Stomach (tissue), 9 donors: ENCODE data around the gene DAPK2. TPM values are rescaled to one million over a fixed set of nuclear protein-coding genes. Genes with fewer than 3 reads are reported as not detected.
"Not testable (repeated sequence)": the region's sequence is repeated elsewhere in the genome, so short reads cannot be mapped to it uniquely, and the experiment has no call there.

ENCODE experiments used
- DNase-seq, 2 donors: peaks; one replicate each; pipeline versions ENCODE4 v3.0.0 to v3.0.0-alpha.2; 2013 to 2019
- H3K27ac ChIP-seq, 5 donors: fragments of 200-600 bp in 4 of 5; sonication (generic) in 4 of 5; one replicate each; pipeline ENCODE4 v1.5.1; 2013 to 2019; ENCODE audit warnings: mild to moderate bottlenecking in 1 of 5, moderate library complexity in 1 of 5
- H3K27me3 ChIP-seq, 3 donors: fragments of 200-600 bp; sonication (generic); one replicate each; pipeline ENCODE4 v1.5.1; 2017 to 2019; ENCODE audit warnings: mixed run types in 1 of 3
- H3K36me3 ChIP-seq, 4 donors: fragments of 200-600 bp; sonication (generic); 1 replicate in 3 of 4; 2 replicates in 1 of 4; pipeline ENCODE4 v1.5.1; 2016 to 2019
- H3K4me1 ChIP-seq, 4 donors: fragments of 200-600 bp; sonication (generic); one replicate each; pipeline ENCODE4 v1.5.1; 2016 to 2019
- H3K4me3 ChIP-seq, 4 donors: fragments of 200-600 bp; sonication (generic) in 3 of 4; one replicate each; pipeline ENCODE4 v1.5.1; 2016 to 2019; ENCODE audit warnings: mild to moderate bottlenecking in 1 of 4
- H3K9me3 ChIP-seq, 4 donors: fragments of 200-600 bp; sonication (generic); one replicate each; pipeline ENCODE4 v1.5.1; 2016 to 2019
- EP300 ChIP-seq: sonication (generic); formaldehyde crosslinking; IDR thresholded peaks from one replicate; pipeline ENCODE4 v1.6.1; 2017; ENCODE audit warnings: antibody characterized with exemption
- POLR2A ChIP-seq, 4 donors: fragments of 450-650 bp; IDR thresholded peaks; one replicate each; pipeline ENCODE4 v1.6.1; 2016; ENCODE audit warnings: antibody characterized with exemption in 4 of 4, control low read depth in 2 of 4, mild to moderate bottlenecking in 1 of 4, moderate library complexity in 1 of 4
- POLR2AphosphoS5 ChIP-seq, 3 donors: sonication (generic); formaldehyde crosslinking; IDR thresholded peaks; one replicate each; pipeline ENCODE4 v1.6.1; 2016; ENCODE audit warnings: antibody characterized with exemption in 3 of 3
- WGBS, 5 donors: extraction: QIAGEN DNeasy Blood & Tissue Kit in 3 of 5; methylation state at CpG; one replicate each; pipeline versions ENCODE4 v1.1.5 to v1.1.7; 2013 to 2018; 5-methylcytosine and 5-hydroxymethylcytosine counted together
- intact Hi-C: fragments of 100-400 bp; cut with DNase I; formaldehyde crosslinking; loops from one replicate; pipeline ENCODE4 v1.15.1; 2023; ENCODE audit warnings: low total_unique reads
- polyA plus RNA-seq, 3 donors: library from polyadenylated mRNA; stranded (reverse); fragments of 200-250 nt; gene quantifications; one replicate each; pipeline ENCODE4 v1.2.3, GENCODE V29; 2013
- total RNA-seq, 5 donors: library from RNA; depleted of rRNA; stranded (reverse); fragments of >200 nt; gene quantifications; one replicate each; pipeline versions ENCODE4 v1.1.0 to v1.2.3, GENCODE V29; 2014 to 2016
- TF ChIP-seq, protein P1 (sequence below), 7 experiments: fragments of 450-650 bp in 4 of 7; fragments of 200-600 bp in 3 of 7; sonication (generic) in 3 of 7; IDR thresholded peaks; one replicate each; pipeline ENCODE4 v1.5.1; 2016 to 2019; ENCODE audit warnings: antibody characterized with exemption in 7 of 7, control low read depth in 2 of 7, mild to moderate bottlenecking in 1 of 7
- donor health status: healthy with polysubstance abuse.
- donor health status: Bipolar disorder and iron deficiency.
- donor health status: healthy.

Gene DAPK2
- total and polyA plus RNA-seq, 8 donors: 5.2 to 178 (median 16.6) TPM

GRCh38 chr15:63968700-63969099 lies 77.6 kb downstream of the DAPK2 start:
- no peak for TF ChIP-seq EP300
- no peak for TF ChIP-seq POLR2A (IDR thresholded peaks at IDR 0.05)
- TF ChIP-seq, protein P1, sequence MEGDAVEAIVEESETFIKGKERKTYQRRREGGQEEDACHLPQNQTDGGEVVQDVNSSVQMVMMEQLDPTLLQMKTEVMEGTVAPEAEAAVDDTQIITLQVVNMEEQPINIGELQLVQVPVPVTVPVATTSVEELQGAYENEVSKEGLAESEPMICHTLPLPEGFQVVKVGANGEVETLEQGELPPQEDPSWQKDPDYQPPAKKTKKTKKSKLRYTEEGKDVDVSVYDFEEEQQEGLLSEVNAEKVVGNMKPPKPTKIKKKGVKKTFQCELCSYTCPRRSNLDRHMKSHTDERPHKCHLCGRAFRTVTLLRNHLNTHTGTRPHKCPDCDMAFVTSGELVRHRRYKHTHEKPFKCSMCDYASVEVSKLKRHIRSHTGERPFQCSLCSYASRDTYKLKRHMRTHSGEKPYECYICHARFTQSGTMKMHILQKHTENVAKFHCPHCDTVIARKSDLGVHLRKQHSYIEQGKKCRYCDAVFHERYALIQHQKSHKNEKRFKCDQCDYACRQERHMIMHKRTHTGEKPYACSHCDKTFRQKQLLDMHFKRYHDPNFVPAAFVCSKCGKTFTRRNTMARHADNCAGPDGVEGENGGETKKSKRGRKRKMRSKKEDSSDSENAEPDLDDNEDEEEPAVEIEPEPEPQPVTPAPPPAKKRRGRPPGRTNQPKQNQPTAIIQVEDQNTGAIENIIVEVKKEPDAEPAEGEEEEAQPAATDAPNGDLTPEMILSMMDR (IDR thresholded peaks at IDR 0.05): no peak
- TF ChIP-seq POLR2AphosphoS5 (IDR thresholded peaks at IDR 0.05): no peak
- H3K4me1 ChIP-seq: peaks cover 19 to 38% (median 30%) of the 10 kb centered on the region in 4 donors
- no peak for DNase-seq
- no peak overlapping the region for H3K4me3 ChIP-seq
- no peaks in the 10 kb centered on the region for H3K9me3 ChIP-seq
- WGBS, 5 donors: 79 to 87% (median 84%) methylated on average over 3 of the region's 3 CpGs
- intact Hi-C loops: no loop called here
- no peaks in the 10 kb centered on the region for H3K27me3 ChIP-seq
- peaks cover 0 to 8% (median 3%) of the 10 kb centered on the region in 4 donors for H3K36me3 ChIP-seq
- peak overlapping the region in 1 of 5 donors; percentile 4 for H3K27ac ChIP-seq

DNA sequence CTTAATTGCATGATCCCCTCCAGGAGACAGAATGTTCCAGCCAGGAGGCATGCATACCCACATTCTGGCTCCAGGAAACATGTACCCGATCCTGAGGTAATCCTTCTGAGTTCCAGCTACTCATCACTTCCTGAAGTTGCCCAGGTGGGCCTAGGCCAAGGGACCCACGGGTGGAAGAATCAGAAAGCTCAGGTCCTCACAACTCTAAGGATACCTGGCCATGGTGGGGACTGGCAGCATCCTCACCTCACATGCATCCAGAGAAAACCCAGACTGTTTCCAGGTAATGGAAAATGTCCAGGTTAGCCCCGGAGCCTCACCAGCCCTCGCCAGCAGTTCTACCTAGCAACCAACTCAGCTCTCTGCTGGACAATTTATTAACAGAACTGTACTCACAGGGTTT lies 78.2 kb downstream of the DAPK2 start:
- no peak overlapping the region for H3K27ac ChIP-seq
- TF ChIP-seq EP300 (no peak), POLR2AphosphoS5 (IDR thresholded peaks at IDR 0.05) (no peak), POLR2A (IDR thresholded peaks at IDR 0.05) (no peak)
- TF ChIP-seq, protein P1 (IDR thresholded peaks at IDR 0.05): no peak
- intact Hi-C loops: no loop called here
- no peaks in the 10 kb centered on the region for H3K27me3 ChIP-seq
- H3K4me1 ChIP-seq: peaks cover 19 to 36% (median 28%) of the 10 kb centered on the region in 4 donors
- DNase-seq: peak in 1 of 2 donors; percentile 25
- no peak overlapping the region for H3K4me3 ChIP-seq
- peaks cover 0 to 8% (median 3%) of the 10 kb centered on the region in 4 donors for H3K36me3 ChIP-seq
- H3K9me3 ChIP-seq: no peaks in the 10 kb centered on the region
- WGBS, 5 donors: 82 to 88% (median 85%) methylated on average over 4 of the region's 4 CpGs

DNA sequence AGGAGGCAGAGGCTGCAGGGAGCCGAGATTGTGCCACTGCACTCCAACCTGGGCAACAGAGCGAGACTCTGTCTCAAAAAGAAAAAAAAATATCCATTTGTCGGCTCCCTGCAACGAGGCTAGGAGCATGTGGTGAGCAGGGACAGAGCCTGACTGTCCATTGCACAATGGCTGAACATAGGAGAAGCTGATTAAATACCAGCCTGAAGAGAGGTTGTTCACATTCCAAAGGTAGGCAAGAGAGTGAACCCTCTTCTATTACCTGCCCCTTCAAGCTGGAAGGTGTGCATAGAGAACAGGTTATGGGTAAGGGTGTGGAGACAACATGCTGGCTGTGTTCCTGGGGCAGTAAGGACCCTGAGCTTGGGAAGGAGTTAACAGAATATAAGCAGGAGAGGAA lies 78.7 kb downstream of the DAPK2 start:
- Histone ChIP-seq H3K27ac (no peak overlapping the region), H3K9me3 (no peaks in the 10 kb centered on the region), H3K27me3 (no peaks in the 10 kb centered on the region), H3K36me3 (peaks cover 0 to 8% (median 3%) of the 10 kb centered on the region in 4 donors), H3K4me1 (peaks cover 19 to 32% (median 26%) of the 10 kb centered on the region in 4 donors), H3K4me3 (no peak overlapping the region)
- TF ChIP-seq, protein P1 (IDR thresholded peaks at IDR 0.05): no peak
- TF ChIP-seq POLR2AphosphoS5 (IDR thresholded peaks at IDR 0.05) (no peak), POLR2A (IDR thresholded peaks at IDR 0.05) (no peak), EP300 (no peak)
- WGBS, 5 donors: 89 to 95% (median 91%) methylated on average over 4 of the region's 4 CpGs
- intact Hi-C loops: no loop called here
- no peak for DNase-seq

DNA sequence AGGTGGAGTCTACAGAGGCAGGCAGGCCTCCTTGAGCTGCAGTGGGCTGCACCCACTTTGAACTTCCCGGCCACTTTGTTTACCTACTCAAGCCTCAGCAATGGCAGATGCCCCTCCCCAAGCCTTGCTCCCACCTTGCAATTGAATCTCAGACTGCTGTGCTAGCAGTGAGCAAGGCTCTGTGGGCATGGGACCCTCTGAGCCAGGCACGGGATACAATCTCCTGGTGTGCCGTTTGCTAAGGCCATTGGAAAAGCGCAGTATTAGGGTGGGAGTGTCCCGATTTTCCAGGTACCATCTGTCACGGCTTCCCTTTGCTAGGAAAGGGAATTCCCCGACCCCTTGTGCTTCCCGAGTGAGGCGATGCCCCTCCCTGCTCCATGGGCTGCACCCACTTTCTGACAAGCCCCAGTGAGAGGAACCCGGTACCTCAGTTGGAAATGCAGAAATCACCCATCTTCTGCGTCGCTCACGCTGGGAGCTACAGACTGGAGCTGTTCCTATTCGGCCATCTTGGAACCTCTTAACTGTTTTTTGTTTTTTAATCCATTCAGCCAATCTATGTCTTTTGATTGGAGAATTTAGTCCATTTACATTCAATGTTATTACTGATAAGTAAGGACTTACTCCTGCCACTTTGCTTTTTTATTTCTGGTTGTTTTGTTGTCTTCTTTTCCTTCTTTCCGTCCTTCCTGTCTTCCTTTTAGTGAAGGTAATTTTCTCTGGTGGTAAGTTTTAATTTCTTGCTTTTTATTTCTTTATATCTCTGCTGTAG lies 83.2 kb downstream of the DAPK2 start:
- H3K27me3 ChIP-seq, H3K4me3 ChIP-seq, DNase-seq, H3K9me3 ChIP-seq, H3K27ac ChIP-seq, intact Hi-C loops, H3K36me3 ChIP-seq, H3K4me1 ChIP-seq: not testable (repeated sequence)
- WGBS, 5 donors: 94 to 98% (median 97%) methylated on average over 13 to 15 of the region's 15 CpGs

DNA sequence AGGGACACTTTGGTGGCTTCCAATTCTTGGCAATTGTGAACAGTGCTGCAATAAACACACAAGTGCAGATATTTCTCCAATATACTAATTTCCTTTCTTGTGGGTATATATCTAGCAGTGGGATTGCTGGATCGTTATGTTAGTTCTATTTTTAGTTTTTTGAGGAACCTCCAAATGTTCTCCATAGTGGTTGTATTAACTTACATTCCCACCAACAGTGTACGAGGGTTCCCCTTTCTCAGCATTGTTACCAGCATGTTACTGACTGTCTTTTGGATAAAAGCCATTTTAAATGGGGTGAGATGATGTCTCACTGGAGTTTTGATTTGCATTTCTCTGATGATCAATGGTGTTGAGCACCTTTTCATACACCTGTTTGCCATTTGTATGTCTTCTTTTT lies 92.8 kb downstream of the DAPK2 start:
- 34 to 84% (median 45%) methylated on average over 2 of the region's 2 CpGs for WGBS, 5 donors

More for the DNA sequence above, 92.8 kb downstream of the DAPK2 start:
- no peaks in the 10 kb centered on the region for H3K36me3 ChIP-seq
- no peak overlapping the region for H3K4me3 ChIP-seq
- no peak for DNase-seq
- H3K9me3 ChIP-seq: no peaks in the 10 kb centered on the region
- H3K27me3 ChIP-seq: no peaks in the 10 kb centered on the region
- intact Hi-C loops: no loop called here
- no peak overlapping the region for H3K27ac ChIP-seq
- TF ChIP-seq EP300: no peak
- TF ChIP-seq, protein P1 (IDR thresholded peaks at IDR 0.05): no peak
- TF ChIP-seq POLR2A (IDR thresholded peaks at IDR 0.05): no peak
- TF ChIP-seq POLR2AphosphoS5 (IDR thresholded peaks at IDR 0.05): no peak
- H3K4me1 ChIP-seq: no peaks in the 10 kb centered on the region
